D721Med (cell line): ENCODE measurements around the gene TRIM39.
A peak's percentile ranks its signal among the peaks of the same experiment; 100 is the strongest.

ENCODE experiments used
- DNase-seq: peaks from one replicate; pipeline ENCODE4 v3.0.0; 2011; ENCODE audit warnings: low spot score; ENCODE audit not compliant: insufficient read length
- FAIRE-seq: peaks from 2 replicates; lab custom pipeline; 2011; peaks lifted over from hg19 to GRCh38; lab: Jason Lieb, UNC
- CTCF ChIP-seq: IDR thresholded peaks from 2 replicates; pipeline ENCODE4 v1.5.1; 2012; ENCODE audit warnings: mild to moderate bottlenecking, control low read depth; ENCODE audit not compliant: insufficient read depth; ENCODE audit errors: missing control alignments

Gene TRIM39

DNA sequence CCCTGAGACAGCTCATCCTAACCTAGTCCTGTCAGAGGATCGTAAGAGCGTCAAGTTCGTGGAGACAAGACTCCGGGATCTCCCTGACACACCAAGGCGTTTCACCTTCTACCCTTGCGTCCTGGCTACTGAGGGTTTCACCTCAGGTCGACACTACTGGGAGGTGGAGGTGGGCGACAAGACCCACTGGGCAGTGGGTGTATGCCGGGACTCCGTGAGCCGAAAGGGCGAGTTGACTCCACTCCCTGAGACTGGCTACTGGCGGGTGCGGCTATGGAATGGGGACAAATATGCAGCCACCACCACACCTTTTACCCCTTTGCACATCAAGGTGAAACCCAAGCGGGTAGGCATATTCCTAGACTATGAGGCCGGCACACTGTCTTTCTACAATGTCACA lies 15.0 kb downstream of the TRIM39 start:
- no peak for TF ChIP-seq CTCF
- DNase-seq (no peak), FAIRE-seq (no peak)

DNA sequence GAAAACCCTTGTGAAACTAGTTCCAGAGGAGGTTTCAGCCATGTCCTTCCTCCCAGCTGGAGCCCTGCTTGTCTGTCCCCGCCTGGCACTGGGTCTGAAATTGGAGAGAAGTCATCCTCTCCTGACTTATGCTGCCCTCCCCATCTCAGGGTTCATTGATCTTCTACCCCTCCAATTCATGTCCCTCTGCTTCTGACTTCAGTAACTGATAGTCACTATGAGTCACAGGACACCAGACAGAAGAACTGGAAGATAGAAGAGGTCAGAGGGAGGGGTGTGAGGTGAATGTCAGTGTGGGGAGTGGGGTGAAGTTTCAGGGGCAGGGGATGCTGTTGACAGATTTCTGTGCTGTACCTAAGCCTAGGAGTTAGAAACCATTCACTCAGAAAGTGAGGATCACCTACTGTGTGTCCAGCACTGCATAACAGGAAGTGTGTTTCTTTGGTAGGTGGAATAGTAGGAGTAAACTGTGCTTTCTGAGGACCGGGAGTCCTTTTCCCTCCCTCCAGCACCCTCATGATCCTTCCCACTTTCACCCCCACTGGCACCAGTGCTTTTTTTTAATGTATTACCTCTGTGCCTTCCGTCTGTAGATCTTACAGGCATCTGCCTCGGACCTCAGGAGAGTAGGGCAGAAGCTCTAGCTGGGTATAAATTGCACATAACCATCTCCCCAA lies 17.6 kb downstream of the TRIM39 start:
- TF ChIP-seq CTCF, result no peak
- no peak for DNase-seq
- no peak for FAIRE-seq

DNA sequence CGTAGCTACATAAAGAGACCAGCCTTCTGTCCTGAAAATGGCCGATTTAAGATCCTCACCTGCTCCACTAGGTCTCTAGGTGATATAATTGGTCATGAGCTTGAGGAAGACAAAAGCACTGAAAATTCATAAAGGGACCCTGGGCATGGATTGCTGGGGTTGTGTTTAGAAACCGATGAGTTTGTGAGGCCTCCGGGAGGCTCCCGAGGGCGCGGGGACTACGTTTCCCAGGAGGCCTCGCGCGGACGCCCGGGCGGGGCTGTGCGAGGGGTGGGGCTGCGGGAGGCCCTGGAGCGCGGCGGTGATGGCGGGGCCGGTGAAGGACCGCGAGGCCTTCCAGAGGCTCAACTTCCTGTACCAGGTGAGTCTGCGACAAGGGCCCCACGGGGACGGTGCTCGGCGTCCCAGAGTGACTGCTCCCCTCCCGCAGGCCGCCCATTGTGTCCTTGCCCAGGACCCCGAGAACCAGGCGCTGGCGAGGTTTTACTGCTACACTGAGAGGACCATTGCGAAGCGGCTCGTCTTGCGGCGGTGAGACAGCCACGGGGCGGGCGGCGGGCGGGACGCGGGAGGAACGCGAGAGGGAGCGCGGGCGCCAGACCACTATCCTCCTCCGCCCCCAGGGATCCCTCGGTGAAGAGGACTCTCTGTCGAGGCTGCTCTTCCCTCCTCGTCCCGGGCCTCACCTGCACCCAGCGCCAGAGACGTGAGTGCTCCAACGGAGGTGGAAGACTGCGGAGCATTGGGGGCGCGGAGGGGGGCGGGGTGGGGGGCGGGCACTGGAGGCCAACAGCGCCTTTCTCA lies 18.3 kb downstream of the TRIM39 start, which contains the start of gene RPP21:
Gene RPP21, plus strand, starts transcription at position 289 of the 804 bp plus-strand sequence. Its CDS starts 16 bp downstream, at position 305.
- DNase-seq (peak; percentile 80), FAIRE-seq (no peak)
- TF ChIP-seq CTCF, result no peak

DNA sequence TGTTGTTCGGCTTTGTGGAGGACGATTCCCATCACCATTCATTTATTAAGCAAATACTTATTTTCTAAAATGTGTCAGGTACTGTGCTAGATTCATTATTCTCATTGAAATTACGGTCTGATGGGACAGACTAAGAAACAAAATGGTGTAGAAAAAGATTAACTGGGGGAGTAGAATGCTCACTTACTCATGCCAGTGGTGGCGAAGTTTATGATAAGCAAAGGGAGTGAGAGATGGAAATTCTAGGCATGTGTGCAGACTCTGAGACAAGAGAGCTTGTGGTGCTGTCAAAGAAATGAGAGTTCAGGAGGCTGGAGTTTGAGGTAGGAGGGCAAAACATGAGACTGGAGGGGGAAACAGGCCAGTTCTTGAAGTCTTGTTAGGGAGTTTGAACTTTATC lies 19.1 kb downstream of the TRIM39 start:
- FAIRE-seq (no peak), DNase-seq (no peak)
- no peak for TF ChIP-seq CTCF

DNA sequence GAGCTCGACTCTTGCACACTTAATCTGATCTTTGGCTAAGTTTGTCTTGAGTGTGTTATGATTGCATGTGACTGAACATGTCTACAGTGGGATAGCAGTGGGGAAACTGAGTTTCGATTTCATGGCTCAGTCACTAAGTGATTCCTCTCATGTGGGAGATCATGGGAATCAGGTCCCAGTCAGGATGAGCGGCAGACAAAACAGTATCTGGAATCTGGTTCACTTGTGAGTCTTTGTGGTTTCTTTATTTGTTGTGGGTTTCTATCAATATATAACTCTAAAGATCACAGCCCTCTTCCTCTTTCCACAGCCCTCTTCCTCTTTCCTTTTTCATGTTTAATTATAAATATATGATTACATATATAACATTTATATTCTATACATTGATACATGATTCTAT lies 22.2 kb downstream of the TRIM39 start:
- FAIRE-seq (no peak), DNase-seq (no peak)

DNA sequence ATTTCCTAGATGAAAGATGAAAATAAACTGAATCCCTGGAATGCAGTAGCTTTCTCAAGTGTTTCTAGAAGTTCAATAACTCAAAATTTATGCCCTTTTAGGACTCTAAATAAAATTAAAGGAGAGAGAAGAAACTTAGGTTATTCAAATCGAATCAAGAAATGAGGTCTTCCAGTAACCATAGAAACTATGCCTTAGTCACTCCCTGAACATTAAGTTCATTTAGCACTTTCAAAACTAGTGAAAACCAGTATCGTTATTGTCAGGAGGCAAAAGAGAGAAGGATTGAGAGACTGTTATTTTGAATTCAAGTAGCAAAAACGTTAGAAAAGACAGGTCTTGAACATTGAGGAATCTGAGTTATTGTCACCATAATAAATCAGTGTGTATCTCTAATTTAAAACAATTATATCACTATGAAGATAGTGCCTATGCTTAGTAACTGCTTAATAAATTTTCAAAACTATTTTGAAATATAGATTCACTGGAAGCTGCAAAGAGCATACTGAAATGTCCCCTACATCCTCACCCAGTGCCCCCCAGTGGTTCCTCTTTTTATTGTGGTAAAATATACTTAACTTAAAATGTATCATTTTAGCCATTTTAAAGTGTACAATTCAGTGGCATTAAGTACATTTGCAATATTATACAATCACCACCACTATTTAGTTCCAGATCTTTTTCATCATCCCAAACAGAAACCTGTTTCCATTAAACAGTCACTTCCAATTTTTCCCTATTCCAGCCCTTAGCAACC lies 22.9 kb downstream of the TRIM39 start:
- DNase-seq (no peak), FAIRE-seq (no peak)
- no peak for TF ChIP-seq CTCF

More for the DNA sequence above, 22.2 kb downstream of the TRIM39 start:
- TF ChIP-seq CTCF, result no peak
